Upper lobe of right lung (tissue), 1 donor: ENCODE results near the gene TBC1D22B. TPM values are rescaled to one million over a fixed set of nuclear protein-coding genes. Genes with fewer than 3 reads are reported as not detected.

Experiments used
- ATAC-seq: fragments of 200-7000 bp; cut with Tn5 transposase; one replicate; pipeline ENCODE4 v1.9.1; 2020; ENCODE audit warnings: mild to moderate bottlenecking, moderate library complexity
- DNase-seq: peaks from one replicate; pipeline ENCODE4 v3.0.0-alpha.2; 2020
- H3K27ac ChIP-seq: fragments of 200-600 bp; one replicate; pipeline ENCODE4 v1.8.0; 2022
- H3K27me3 ChIP-seq: fragments of 200-600 bp; one replicate; pipeline ENCODE4 v1.8.0; 2022; ENCODE audit warnings: mild to moderate bottlenecking
- H3K36me3 ChIP-seq: fragments of 200-600 bp; one replicate; pipeline ENCODE4 v1.8.0; 2022
- H3K4me1 ChIP-seq: fragments of 200-600 bp; one replicate; pipeline ENCODE4 v1.8.0; 2022
- H3K4me3 ChIP-seq: fragments of 200-600 bp; one replicate; pipeline ENCODE4 v1.8.0; 2022; ENCODE audit warnings: mild to moderate bottlenecking
- H3K9me3 ChIP-seq: fragments of 200-600 bp; one replicate; pipeline ENCODE4 v1.8.0; 2022
- CTCF ChIP-seq: fragments of 200-600 bp; IDR thresholded peaks from one replicate; pipeline ENCODE4 v1.8.0; 2022; ENCODE audit warnings: antibody characterized with exemption
- intact Hi-C: fragments of 100-400 bp; cut with DNase I; formaldehyde crosslinking; loops from one replicate; pipeline ENCODE4 v1.11.0; 2022
- total RNA-seq: library from RNA; stranded (reverse); fragmentation: NEBNext Ultra II Directional; extraction: Animal tissue kit (Norgen Biotek cat#: 25700); gene quantifications from one replicate; pipeline ENCODE4 v1.2.1, GENCODE V29; 2021
- donor health status: DM: no; HTN: yes; CAD: no; lungs with severe emphysema.

The TBC1D22B gene
- total RNA-seq, 1 donor from 2014 or later, result 12.4 TPM

- ATAC-seq (no peak), DNase-seq (no peak)
- no peaks in the 10 kb centered on the region for H3K4me1 ChIP-seq
- no peaks in the 10 kb centered on the region for H3K9me3 ChIP-seq
- H3K36me3 ChIP-seq, result peaks cover 57% of the 10 kb centered on the region
- intact Hi-C loops, result no loop called here
- no peak for TF ChIP-seq CTCF
- H3K27me3 ChIP-seq, result no peaks in the 10 kb centered on the region
- H3K27ac ChIP-seq, result no peak overlapping the region
- H3K4me3 ChIP-seq, result no peak overlapping the region
Observed at GRCh38 chr6:37376078-37376743, 118.6 kb downstream of the TBC1D22B start.

GRCh38 chr6:37381579-37381978, 124.0 kb downstream of the TBC1D22B start:
- DNase-seq, result no peak
- H3K4me1 ChIP-seq, result no peaks in the 10 kb centered on the region
- no peak overlapping the region for H3K27ac ChIP-seq
- H3K36me3 ChIP-seq, result peaks cover 34% of the 10 kb centered on the region
- ATAC-seq, result peak; percentile 96
- H3K27me3 ChIP-seq, result no peaks in the 10 kb centered on the region
- intact Hi-C loops, result no loop called here
- no peak overlapping the region for H3K4me3 ChIP-seq
- no peaks in the 10 kb centered on the region for H3K9me3 ChIP-seq
- peak; percentile 60 for TF ChIP-seq CTCF

Other genes with a start within 250 kb of the TBC1D22B start
- gene PIM1, start 87.6 kb upstream of the TBC1D22B start, total RNA-seq, result 55.3 TPM
- gene TMEM217, start 372 bp downstream of the TBC1D22B start, total RNA-seq, result 1.8 TPM
- gene RNF8, start 96.2 kb downstream of the TBC1D22B start, total RNA-seq, result 17.6 TPM
- gene CMTR1, start 175.4 kb downstream of the TBC1D22B start, total RNA-seq, result 42.2 TPM
- gene CCDC167, start 242.1 kb downstream of the TBC1D22B start, total RNA-seq, result 12.9 TPM